Tibial artery (tissue), 4 donors: Measurements from ENCODE around the gene PEG3.

ENCODE experiments used
- DNase-seq, 2 donors: peaks; one replicate each; pipeline ENCODE4 v3.0.0-alpha.2; 2019
- H3K27ac ChIP-seq, 2 donors: fragments of 200-600 bp; sonication (generic) in 1 of 2; 1 replicate in 1 of 2; 2 replicates in 1 of 2; pipeline ENCODE4 v1.5.1; 2018 to 2019; ENCODE audit warnings: mild to moderate bottlenecking in 1 of 2
- H3K27me3 ChIP-seq, 2 donors: fragments of 200-600 bp; sonication (generic) in 1 of 2; one replicate each; pipeline versions ENCODE4 v1.5.1 to v1.6.0; 2016 to 2019
- H3K36me3 ChIP-seq, 3 donors: fragments of 200-600 bp; sonication (generic) in 2 of 3; one replicate each; pipeline ENCODE4 v1.5.1; 2016 to 2019; ENCODE audit warnings: mild to moderate bottlenecking in 2 of 3
- H3K4me1 ChIP-seq, 4 donors: fragments of 200-600 bp; sonication (generic) in 2 of 4; 1 replicate in 3 of 4; 2 replicates in 1 of 4; pipeline ENCODE4 v1.5.1; 2016 to 2019
- H3K4me3 ChIP-seq, 2 donors: fragments of 200-600 bp; sonication (generic) in 1 of 2; 1 replicate in 1 of 2; 2 replicates in 1 of 2; pipeline ENCODE4 v1.5.1; 2018 to 2019; ENCODE audit warnings: mild to moderate bottlenecking in 2 of 2
- H3K9me3 ChIP-seq, 3 donors: fragments of 200-600 bp; sonication (generic) in 1 of 3; one replicate each; pipeline ENCODE4 v1.5.1; 2016 to 2019
- intact Hi-C: fragments of 100-400 bp; cut with DNase I; formaldehyde crosslinking; loops from one replicate; pipeline ENCODE4 v1.15.0; 2023; ENCODE audit warnings: low total_unique reads
- TF ChIP-seq, protein P1 (sequence below), 2 experiments: fragments of 200-600 bp in 1 of 2; fragments of 450-650 bp in 1 of 2; IDR thresholded peaks; one replicate each; pipeline ENCODE4 v1.5.1; 2017 to 2019; ENCODE audit warnings: antibody characterized with exemption in 2 of 2, mild to moderate bottlenecking in 1 of 2, moderate library complexity in 1 of 2

PEG3 gene

DNA sequence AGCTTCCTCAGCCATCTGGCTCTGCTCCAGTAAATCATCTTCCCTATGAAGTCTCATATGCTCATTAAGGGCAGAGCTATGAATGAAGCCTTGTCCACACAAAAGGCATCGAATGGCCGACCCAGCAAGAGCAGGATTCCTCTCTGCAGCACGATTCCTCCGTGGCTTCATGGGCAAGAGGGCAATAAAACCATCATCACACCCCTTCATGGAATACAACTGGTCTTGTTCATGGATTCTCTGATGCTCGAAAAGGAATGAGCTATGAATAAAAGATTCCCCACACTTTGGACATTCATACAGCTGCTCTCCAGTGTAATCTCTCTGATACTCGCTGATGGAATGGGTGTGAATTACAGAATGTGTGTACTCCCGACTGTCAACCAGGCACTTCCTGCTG, 25.9 kb downstream of the PEG3 start:
- intact Hi-C loops, result no loop called here
- DNase-seq, result no peak
- H3K4me1 ChIP-seq, result no peaks in the 10 kb centered on the region
- peaks cover 7 to 32% (median 27%) of the 10 kb centered on the region in 3 donors for H3K36me3 ChIP-seq
- H3K27me3 ChIP-seq, result no peaks in the 10 kb centered on the region
- H3K27ac ChIP-seq, result no peak overlapping the region
- H3K4me3 ChIP-seq, result no peak overlapping the region
- H3K9me3 ChIP-seq, result no peaks in the 10 kb centered on the region
- TF ChIP-seq, protein P1, sequence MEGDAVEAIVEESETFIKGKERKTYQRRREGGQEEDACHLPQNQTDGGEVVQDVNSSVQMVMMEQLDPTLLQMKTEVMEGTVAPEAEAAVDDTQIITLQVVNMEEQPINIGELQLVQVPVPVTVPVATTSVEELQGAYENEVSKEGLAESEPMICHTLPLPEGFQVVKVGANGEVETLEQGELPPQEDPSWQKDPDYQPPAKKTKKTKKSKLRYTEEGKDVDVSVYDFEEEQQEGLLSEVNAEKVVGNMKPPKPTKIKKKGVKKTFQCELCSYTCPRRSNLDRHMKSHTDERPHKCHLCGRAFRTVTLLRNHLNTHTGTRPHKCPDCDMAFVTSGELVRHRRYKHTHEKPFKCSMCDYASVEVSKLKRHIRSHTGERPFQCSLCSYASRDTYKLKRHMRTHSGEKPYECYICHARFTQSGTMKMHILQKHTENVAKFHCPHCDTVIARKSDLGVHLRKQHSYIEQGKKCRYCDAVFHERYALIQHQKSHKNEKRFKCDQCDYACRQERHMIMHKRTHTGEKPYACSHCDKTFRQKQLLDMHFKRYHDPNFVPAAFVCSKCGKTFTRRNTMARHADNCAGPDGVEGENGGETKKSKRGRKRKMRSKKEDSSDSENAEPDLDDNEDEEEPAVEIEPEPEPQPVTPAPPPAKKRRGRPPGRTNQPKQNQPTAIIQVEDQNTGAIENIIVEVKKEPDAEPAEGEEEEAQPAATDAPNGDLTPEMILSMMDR (IDR thresholded peaks at IDR 0.05), result no peak

DNA sequence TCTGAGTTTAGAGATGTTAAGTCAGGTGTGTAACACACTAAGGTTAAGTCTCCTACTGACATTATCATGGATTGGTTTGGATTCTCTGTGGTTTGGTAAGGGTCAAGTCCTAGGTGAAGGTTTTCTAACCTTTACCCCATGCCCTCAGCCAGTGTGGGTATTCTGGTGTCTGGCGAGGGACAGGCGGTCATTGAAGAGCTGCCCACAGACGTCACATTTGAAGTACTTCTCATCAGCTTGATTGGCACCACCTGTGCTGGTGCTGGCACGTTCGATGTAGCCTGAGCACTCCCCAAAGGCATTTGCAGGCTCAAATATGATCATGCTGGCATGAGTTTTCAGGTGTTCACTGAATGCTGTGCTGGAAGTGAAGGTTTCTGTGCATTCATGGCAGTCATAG, 27.0 kb downstream of the PEG3 start:
- TF ChIP-seq, protein P1 (IDR thresholded peaks at IDR 0.05), result no peak
- intact Hi-C loops, result no loop called here
- H3K36me3 ChIP-seq, result peaks cover 2 to 22% (median 16%) of the 10 kb centered on the region in 3 donors
- H3K4me3 ChIP-seq, result no peak overlapping the region
- no peaks in the 10 kb centered on the region for H3K4me1 ChIP-seq
- no peak for DNase-seq
- H3K27ac ChIP-seq, result no peak overlapping the region
- H3K27me3 ChIP-seq, result no peaks in the 10 kb centered on the region
- no peaks in the 10 kb centered on the region for H3K9me3 ChIP-seq

DNA sequence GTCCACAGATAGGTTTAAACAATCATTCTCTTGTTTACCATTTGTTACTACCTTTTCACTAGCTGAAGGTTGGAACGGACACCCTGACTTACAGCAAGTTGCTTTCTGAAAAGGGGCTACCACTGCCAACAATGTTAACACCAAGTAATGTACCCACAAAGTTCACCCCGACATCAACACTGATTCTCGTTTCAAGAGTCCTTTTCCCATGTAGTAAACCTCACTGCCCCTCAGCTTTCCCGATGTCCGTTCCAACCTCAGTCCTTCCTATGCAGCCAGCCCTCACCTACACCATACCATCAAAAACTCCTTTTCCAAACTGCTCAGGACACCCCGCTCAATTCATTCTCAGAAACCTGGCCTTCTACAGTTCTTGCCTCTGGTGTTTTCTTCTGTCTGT, 29.0 kb downstream of the PEG3 start:
- DNase-seq, result no peak
- TF ChIP-seq, protein P1 (IDR thresholded peaks at IDR 0.05), result no peak
- intact Hi-C loops, result no loop called here

DNA sequence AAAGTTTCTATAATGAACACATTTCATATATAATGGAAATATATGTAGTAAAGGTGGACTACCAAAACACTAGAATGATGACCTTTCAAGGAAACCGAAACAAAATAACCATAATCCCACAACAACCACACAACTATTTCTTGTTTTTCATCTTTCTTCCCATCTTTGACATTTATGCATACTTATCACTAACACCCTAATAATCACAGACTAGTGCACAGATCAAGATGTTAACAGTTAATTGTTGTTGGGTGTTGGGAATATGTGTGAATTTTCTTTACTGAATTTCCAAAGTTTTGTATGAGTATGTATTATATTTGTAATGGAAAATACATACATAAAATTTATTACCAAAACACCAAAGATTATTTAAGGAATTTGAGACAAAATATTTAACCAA, 30.3 kb downstream of the PEG3 start:
- peaks cover 0 to 5% (median 0%) of the 10 kb centered on the region in 3 donors for H3K36me3 ChIP-seq
- no peaks in the 10 kb centered on the region for H3K4me1 ChIP-seq
- intact Hi-C loops, result no loop called here
- H3K9me3 ChIP-seq, result peaks cover 0 to 12% (median 8%) of the 10 kb centered on the region in 3 donors
- TF ChIP-seq, protein P1 (IDR thresholded peaks at IDR 0.05), result no peak
- no peak overlapping the region for H3K27ac ChIP-seq
- DNase-seq, result no peak
- no peak overlapping the region for H3K4me3 ChIP-seq
- H3K27me3 ChIP-seq, result no peaks in the 10 kb centered on the region

More for the DNA sequence above, 29.0 kb downstream of the PEG3 start:
- Histone ChIP-seq H3K27ac (no peak overlapping the region), H3K9me3 (peaks cover 0 to 5% (median 2%) of the 10 kb centered on the region in 3 donors), H3K27me3 (no peaks in the 10 kb centered on the region), H3K4me1 (no peaks in the 10 kb centered on the region), H3K36me3 (peaks cover 0 to 6% (median 0%) of the 10 kb centered on the region in 3 donors), H3K4me3 (no peak overlapping the region)

DNA sequence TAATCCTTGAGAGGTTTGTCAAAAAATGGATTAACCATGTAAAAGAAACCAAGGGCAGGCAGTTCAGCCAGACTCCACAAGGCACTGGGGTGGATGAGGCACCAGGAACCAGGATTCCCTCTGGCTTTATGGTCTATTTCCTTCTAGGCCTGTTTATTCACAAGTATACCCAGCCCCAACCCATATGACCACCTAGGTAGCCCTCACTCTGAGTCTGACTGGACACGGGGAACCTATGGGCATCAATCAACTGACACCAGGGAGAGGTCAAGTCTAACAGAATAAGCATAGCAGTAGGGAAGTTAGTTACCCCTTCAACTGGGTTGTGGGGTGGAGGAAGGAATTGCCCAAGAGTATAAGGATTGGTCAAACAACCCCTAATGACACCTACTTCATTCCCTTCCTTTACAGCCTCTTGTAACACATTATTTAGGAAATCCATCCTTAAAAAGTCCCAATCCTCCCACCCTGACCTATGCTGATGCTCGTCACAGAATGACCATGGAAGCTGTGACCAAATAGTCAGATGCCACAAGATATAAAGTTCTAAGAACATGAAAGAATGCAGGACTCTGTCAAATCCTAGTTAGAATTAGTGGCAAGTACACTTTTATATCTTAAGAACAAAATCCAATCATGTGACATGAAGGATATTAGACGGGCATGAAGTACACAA, 31.7 kb downstream of the PEG3 start:
- TF ChIP-seq, protein P1 (IDR thresholded peaks at IDR 0.05), result no peak

More for the DNA sequence above, 31.7 kb downstream of the PEG3 start:
- Histone ChIP-seq H3K4me1 (no peaks in the 10 kb centered on the region), H3K4me3 (no peak overlapping the region), H3K27ac (no peak overlapping the region), H3K27me3 (no peaks in the 10 kb centered on the region), H3K36me3 (no peaks in the 10 kb centered on the region), H3K9me3 (peaks cover 0 to 12% (median 8%) of the 10 kb centered on the region in 3 donors)
- intact Hi-C loops, result no loop called here
- DNase-seq, result no peak
